Keratinocyte (primary cell): ENCODE data around the gene C1orf56. TPM values are rescaled to one million over a fixed set of nuclear protein-coding genes. Genes with fewer than 3 reads are reported as not detected.
A peak's percentile ranks its signal among the peaks of the same experiment; 100 is the strongest.

ENCODE experiments used
- DNase-seq: peaks from one replicate; pipeline ENCODE4 v3.0.0-alpha.2; 2011; ENCODE audit warnings: low read depth, missing footprints, low spot score
- FAIRE-seq: peaks from 2 replicates; lab custom pipeline; 2011; peaks lifted over from hg19 to GRCh38; lab: Jason Lieb, UNC
- H2AFZ ChIP-seq: 2 replicates; pipeline ENCODE4 v1.6.0; 2012; ENCODE audit warnings: low read length, control low read depth, inconsistent platforms; ENCODE audit not compliant: control insufficient read depth
- H3K27ac ChIP-seq: 2 replicates; pipeline ENCODE4 v1.5.1; 2011; ENCODE audit warnings: low read length; ENCODE audit not compliant: control insufficient read depth, insufficient read depth
- H3K27me3 ChIP-seq: 3 replicates; pipeline ENCODE4 v1.6.0; 2011; ENCODE audit warnings: low read length; ENCODE audit not compliant: control insufficient read depth, insufficient read depth; ENCODE audit errors: extremely low read depth
- H3K36me3 ChIP-seq, 2 experiments: 2 replicates in 1 of 2; 3 replicates in 1 of 2; pipeline ENCODE4 v1.5.1; 2011; ENCODE audit warnings: low read length in 2 of 2, mild to moderate bottlenecking in 1 of 2; ENCODE audit not compliant: control insufficient read depth in 2 of 2, insufficient read depth in 2 of 2; ENCODE audit errors: extremely low read depth in 1 of 2
- H3K4me1 ChIP-seq: 3 replicates; pipeline ENCODE4 v1.5.1; 2011; ENCODE audit warnings: low read length; ENCODE audit not compliant: control insufficient read depth, insufficient read depth; ENCODE audit errors: extremely low read depth
- H3K4me2 ChIP-seq: 3 replicates; pipeline ENCODE4 v1.6.0; 2011; ENCODE audit warnings: low read depth, low read length; ENCODE audit not compliant: control insufficient read depth, insufficient read depth; ENCODE audit errors: extremely low read depth
- H3K4me3 ChIP-seq, 3 experiments: fragments of 200-600 bp in 1 of 3; sonication (generic) in 1 of 3; 2 replicates in 2 of 3; 3 replicates in 1 of 3; pipeline ENCODE4 v1.5.1; 2011 to 2016; ENCODE audit warnings: low read length in 3 of 3, mild to moderate bottlenecking in 3 of 3, control low read depth in 2 of 3, inconsistent platforms in 1 of 3, low read depth in 1 of 3, mixed read lengths in 1 of 3, mixed run types in 1 of 3, moderate library complexity in 1 of 3; ENCODE audit not compliant: control insufficient read depth in 2 of 3, insufficient read depth in 2 of 3; ENCODE audit errors: extremely low read depth in 1 of 3
- H3K79me2 ChIP-seq: 2 replicates; pipeline ENCODE4 v1.6.0; 2012; ENCODE audit warnings: low read length; ENCODE audit not compliant: control insufficient read depth, insufficient read depth
- H3K9ac ChIP-seq: 3 replicates; pipeline ENCODE4 v1.6.0; 2011; ENCODE audit warnings: low read length; ENCODE audit not compliant: control insufficient read depth, insufficient read depth; ENCODE audit errors: extremely low read depth
- H3K9me1 ChIP-seq: 3 replicates; pipeline ENCODE4 v1.6.0; 2011; ENCODE audit warnings: low read length; ENCODE audit not compliant: control insufficient read depth, insufficient read depth; ENCODE audit errors: extremely low read depth
- H3K9me3 ChIP-seq: 2 replicates; pipeline ENCODE4 v1.5.1; 2012; ENCODE audit warnings: low read depth, low read length; ENCODE audit not compliant: control insufficient read depth
- H4K20me1 ChIP-seq: 3 replicates; pipeline ENCODE4 v1.6.0; 2011; ENCODE audit warnings: low read length; ENCODE audit not compliant: control insufficient read depth, insufficient read depth; ENCODE audit errors: extremely low read depth
- EZH2 ChIP-seq: IDR thresholded peaks from one replicate; pipeline ENCODE4 v1.6.1; 2012; ENCODE audit warnings: inconsistent platforms, mild to moderate bottlenecking, low read length, moderate library complexity
- dilution Hi-C: fragments of 300-500 bp; cut with MboI; formaldehyde crosslinking; loops from one replicate; pipeline ENCODE4 v1.7.0; 2020; ENCODE audit warnings: low sequenced_read_pairs; ENCODE audit not compliant: extremely low pct_ligation_motif_present
- polyA plus RNA-seq, 5 experiments: library from polyadenylated mRNA; depleted of rRNA in 3 of 5; stranded (reverse) in 3 of 5; stranded (forward) in 1 of 5; unstranded in 1 of 5; fragments of >200 nt; gene quantifications; 1 replicate in 1 of 5; 2 replicates in 3 of 5; 3 replicates in 1 of 5; pipeline versions ENCODE4 v1.2.1 to v1.2.3, GENCODE V29; 2011 to 2012; ENCODE audit warnings: missing spikeins in 2 of 5, low read depth in 1 of 5, low replicate concordance in 1 of 5
- TF ChIP-seq, protein P1 (sequence below), 3 experiments: IDR thresholded peaks in 1 of 3; conservative IDR thresholded peaks in 1 of 3; optimal IDR thresholded peaks in 1 of 3; 2 replicates in 2 of 3; 3 replicates in 1 of 3; pipeline versions ENCODE3 to v1.5.1; 2011; ENCODE audit warnings: low read length in 3 of 3, mild to moderate bottlenecking in 3 of 3, moderate library complexity in 2 of 3, control low read depth in 1 of 3, inconsistent platforms in 1 of 3; ENCODE audit not compliant: insufficient read depth in 2 of 3; ENCODE audit errors: extremely low read depth in 1 of 3

Gene C1orf56
- polyA plus RNA-seq, 1 donor (not counting 4 experiments of a cell fraction or from before 2014, with no cell fraction given) = 0.26 TPM

DNA sequence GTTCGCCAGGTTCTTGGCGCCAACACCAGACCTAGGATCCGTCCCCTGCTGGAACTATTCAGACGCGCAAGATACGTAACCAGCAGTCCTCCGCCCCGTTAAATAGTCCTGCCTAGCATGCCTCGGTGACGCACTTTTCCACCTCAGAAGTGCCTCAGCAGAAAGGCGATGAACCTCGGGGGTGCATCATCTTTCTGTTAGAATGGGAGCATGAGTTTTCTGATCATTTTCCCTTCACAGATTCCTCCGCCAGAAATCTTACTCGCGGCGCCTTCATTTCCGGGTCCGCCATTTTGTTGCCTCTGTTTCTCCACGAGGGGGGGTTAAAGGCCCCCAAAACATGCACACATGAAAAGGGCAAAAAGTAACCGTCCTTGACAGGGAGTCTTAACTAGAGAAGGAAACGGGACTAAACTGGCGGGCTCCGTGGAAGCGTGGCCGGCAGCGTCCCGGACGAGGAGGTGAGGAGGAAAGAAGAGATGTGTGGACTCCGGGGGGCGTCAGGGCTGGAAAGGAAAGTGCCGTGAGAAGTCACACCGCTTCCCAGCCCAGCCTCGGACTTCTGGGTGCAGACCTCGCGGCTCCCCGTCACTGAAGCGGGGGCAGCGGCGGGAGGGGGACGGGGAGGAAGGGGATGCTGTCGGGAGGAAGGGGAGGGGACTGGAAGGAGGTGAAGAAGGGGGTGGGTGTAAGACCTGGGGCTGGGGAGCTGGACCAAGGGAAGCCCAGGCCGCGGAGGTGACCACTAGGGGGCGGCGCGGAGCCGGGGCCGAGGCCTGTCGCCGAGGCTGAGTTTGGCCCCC, 23.1 kb downstream of the C1orf56 start, which contains the start of gene GABPB2:
TSS of gene GABPB2 (plus strand) at position 288 of the 803 bp plus-strand sequence. CDS start 17,429 bp downstream, outside the sequence.
- Histone ChIP-seq H3K9ac (peak within 1 kb of the TSS; percentile 77), H3K4me3 (peak within 1 kb of the TSS; percentile 67 to 89 (median 85)), H4K20me1 (no peaks in the 10 kb centered on the region), H3K27ac (peak within 1 kb of the TSS; percentile 79), H3K4me1 (peaks cover 4% of the 10 kb centered on the region), H3K27me3 (no peaks in the 10 kb centered on the region), H2AFZ (peak within 1 kb of the TSS; percentile 76), H3K9me3 (no peaks in the 10 kb centered on the region), H3K9me1 (no peaks in the 10 kb centered on the region), H3K79me2 (no peaks in the 10 kb centered on the region), H3K4me2 (peak within 1 kb of the TSS; percentile 95), H3K36me3 (peaks cover 0 to 2% of the 10 kb centered on the region in 2 experiments)
- FAIRE-seq (no peak), DNase-seq (no peak)
- dilution Hi-C loops = no loop called here
- TF ChIP-seq, protein P1, sequence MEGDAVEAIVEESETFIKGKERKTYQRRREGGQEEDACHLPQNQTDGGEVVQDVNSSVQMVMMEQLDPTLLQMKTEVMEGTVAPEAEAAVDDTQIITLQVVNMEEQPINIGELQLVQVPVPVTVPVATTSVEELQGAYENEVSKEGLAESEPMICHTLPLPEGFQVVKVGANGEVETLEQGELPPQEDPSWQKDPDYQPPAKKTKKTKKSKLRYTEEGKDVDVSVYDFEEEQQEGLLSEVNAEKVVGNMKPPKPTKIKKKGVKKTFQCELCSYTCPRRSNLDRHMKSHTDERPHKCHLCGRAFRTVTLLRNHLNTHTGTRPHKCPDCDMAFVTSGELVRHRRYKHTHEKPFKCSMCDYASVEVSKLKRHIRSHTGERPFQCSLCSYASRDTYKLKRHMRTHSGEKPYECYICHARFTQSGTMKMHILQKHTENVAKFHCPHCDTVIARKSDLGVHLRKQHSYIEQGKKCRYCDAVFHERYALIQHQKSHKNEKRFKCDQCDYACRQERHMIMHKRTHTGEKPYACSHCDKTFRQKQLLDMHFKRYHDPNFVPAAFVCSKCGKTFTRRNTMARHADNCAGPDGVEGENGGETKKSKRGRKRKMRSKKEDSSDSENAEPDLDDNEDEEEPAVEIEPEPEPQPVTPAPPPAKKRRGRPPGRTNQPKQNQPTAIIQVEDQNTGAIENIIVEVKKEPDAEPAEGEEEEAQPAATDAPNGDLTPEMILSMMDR (optimal IDR thresholded peaks at IDR 0.05 in 1 of 3, IDR thresholded peaks at IDR 0.05 in 1 of 3, conservative IDR thresholded peaks at IDR 0.05 in 1 of 3; ENCODE audit: extremely low read depth in 1 of 3, insufficient read depth in 2 of 3, low read length in 3 of 3) = peak; percentile 68 to 98 (median 90)
- no peak for TF ChIP-seq EZH2

DNA sequence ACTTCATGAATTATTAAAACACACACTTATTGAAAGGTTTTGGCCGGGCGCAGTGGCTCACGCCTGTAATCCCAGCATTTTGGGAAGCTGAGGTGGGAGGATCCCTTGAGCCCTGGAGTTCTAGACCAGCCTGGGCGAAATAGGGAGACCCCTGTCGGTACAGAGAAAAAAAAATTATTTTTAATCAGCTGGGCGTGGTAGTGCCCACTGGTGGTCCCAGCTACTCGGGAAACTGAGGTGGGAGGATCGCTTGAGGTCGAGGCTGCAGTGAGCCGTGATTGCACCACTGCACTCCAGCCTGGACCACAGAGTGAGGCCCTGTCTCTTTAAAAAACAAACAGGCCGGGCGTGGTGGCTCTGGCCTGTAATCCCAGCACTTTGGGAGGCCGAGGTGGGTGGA, 24.7 kb downstream of the C1orf56 start:
- Histone ChIP-seq H2AFZ (no peak overlapping the region), H4K20me1 (no peaks in the 10 kb centered on the region), H3K9ac (no peak overlapping the region), H3K4me1 (peaks cover 4% of the 10 kb centered on the region), H3K79me2 (no peaks in the 10 kb centered on the region), H3K4me2 (no peak overlapping the region), H3K9me1 (no peaks in the 10 kb centered on the region), H3K4me3 (no peak overlapping the region), H3K27ac (no peak overlapping the region), H3K27me3 (no peaks in the 10 kb centered on the region), H3K36me3 (peaks cover 0 to 1% of the 10 kb centered on the region in 2 experiments), H3K9me3 (no peaks in the 10 kb centered on the region)
- TF ChIP-seq, protein P1 (optimal IDR thresholded peaks at IDR 0.05 in 1 of 3, IDR thresholded peaks at IDR 0.05 in 1 of 3, conservative IDR thresholded peaks at IDR 0.05 in 1 of 3; ENCODE audit: extremely low read depth in 1 of 3, insufficient read depth in 2 of 3, low read length in 3 of 3) = no peak
- no peak for TF ChIP-seq EZH2
- dilution Hi-C loops = no loop called here
- FAIRE-seq = no peak
- no peak for DNase-seq
